Vagina (tissue), 2 donors: ENCODE results near the gene FZD10. TPM values are rescaled to one million over a fixed set of nuclear protein-coding genes. Genes with fewer than 3 reads are reported as not detected.

Experiments
- DNase-seq, 2 donors: peaks; one replicate each; pipeline ENCODE4 v3.0.0-alpha.2; 2017; ENCODE audit errors: extremely low spot score in 2 of 2
- H3K27ac ChIP-seq: fragments of 200-600 bp; sonication (generic); one replicate; pipeline ENCODE4 v1.5.1; 2019
- H3K27me3 ChIP-seq: fragments of 200-600 bp; sonication (generic); one replicate; pipeline ENCODE4 v1.5.1; 2019
- H3K36me3 ChIP-seq, 2 donors: fragments of 200-600 bp; sonication (generic); one replicate each; pipeline ENCODE4 v1.5.1; 2017 to 2019
- H3K4me1 ChIP-seq: fragments of 200-600 bp; sonication (generic); one replicate; pipeline ENCODE4 v1.5.1; 2019
- H3K4me3 ChIP-seq, 2 donors: fragments of 200-600 bp; sonication (generic); 1 replicate in 1 of 2; 2 replicates in 1 of 2; pipeline ENCODE4 v1.5.1; 2016 to 2019
- H3K9me3 ChIP-seq: fragments of 200-600 bp; sonication (generic); one replicate; pipeline ENCODE4 v1.5.1; 2019
- CTCF ChIP-seq, 3 experiments: fragments of 450-650 bp in 2 of 3; fragments of 200-600 bp in 1 of 3; sonication (generic) in 1 of 3; IDR thresholded peaks; one replicate each; pipeline ENCODE4 v1.5.1; 2017 to 2019; ENCODE audit warnings: antibody characterized with exemption in 3 of 3, mild to moderate bottlenecking in 2 of 3, moderate library complexity in 2 of 3
- POLR2A ChIP-seq, 2 donors: fragments of 450-650 bp; IDR thresholded peaks; one replicate each; pipeline ENCODE4 v1.6.1; 2017; ENCODE audit warnings: antibody characterized with exemption in 2 of 2, mild to moderate bottlenecking in 2 of 2, moderate library complexity in 2 of 2
- POLR2AphosphoS5 ChIP-seq, 2 donors: sonication (generic); formaldehyde crosslinking; IDR thresholded peaks; one replicate each; pipeline ENCODE4 v1.9.0; 2017; ENCODE audit warnings: antibody characterized with exemption in 2 of 2, mild to moderate bottlenecking in 2 of 2, low read depth in 1 of 2; ENCODE audit not compliant: insufficient read depth in 1 of 2
- intact Hi-C: fragments of 100-400 bp; cut with DNase I; formaldehyde crosslinking; loops from one replicate; pipeline ENCODE4 v1.15.1; 2023
- total RNA-seq: library from RNA; depleted of rRNA; stranded (reverse); fragments of >200 nt; gene quantifications from one replicate; pipeline ENCODE4 v1.2.3, GENCODE V29; 2016

FZD10 gene
- total RNA-seq, 1 donor from 2014 or later = 5.2 TPM

DNA sequence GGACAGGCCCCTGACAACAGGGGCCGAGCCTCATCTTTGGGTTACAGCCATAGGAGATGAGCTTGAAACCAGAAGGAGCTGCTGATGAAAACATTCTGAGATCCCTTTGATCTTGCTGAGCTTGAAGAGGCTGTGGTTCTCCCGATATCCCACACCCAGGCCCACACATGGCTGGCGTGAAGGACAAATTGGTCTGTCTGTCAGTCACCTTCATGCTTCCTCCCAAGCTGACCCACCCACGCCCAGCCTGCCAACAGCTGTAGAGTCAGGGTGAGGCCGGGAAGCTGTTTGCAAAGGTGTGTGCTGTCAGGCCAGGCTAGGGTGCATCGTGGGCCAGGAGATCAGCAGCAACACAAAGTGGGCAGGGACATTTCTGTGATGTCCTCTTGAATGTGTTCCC lies 43.2 kb downstream of the FZD10 start:
- intact Hi-C loops = no loop called here
- no peak overlapping the region for H3K27ac ChIP-seq
- no peaks in the 10 kb centered on the region for H3K4me1 ChIP-seq
- peak in 1 of 2 donors; percentile 92 for DNase-seq
- H3K27me3 ChIP-seq = no peaks in the 10 kb centered on the region
- H3K9me3 ChIP-seq = no peaks in the 10 kb centered on the region
- TF ChIP-seq POLR2AphosphoS5 (IDR thresholded peaks at IDR 0.05; ENCODE audit: insufficient read depth in 1 of 2, low read depth in 1 of 2) (no peak), POLR2A (IDR thresholded peaks at IDR 0.05) (no peak), CTCF (IDR thresholded peaks at IDR 0.05) (no peak)
- H3K4me3 ChIP-seq = no peak overlapping the region
- H3K36me3 ChIP-seq = no peaks in the 10 kb centered on the region

GRCh38 chr12:130212384-130212989 lies 50.2 kb downstream of the FZD10 start:
- intact Hi-C loops = no loop called here
- H3K36me3 ChIP-seq = no peaks in the 10 kb centered on the region
- no peak overlapping the region for H3K27ac ChIP-seq
- no peak for TF ChIP-seq POLR2A (IDR thresholded peaks at IDR 0.05)
- TF ChIP-seq CTCF (IDR thresholded peaks at IDR 0.05) = no peak
- no peak for TF ChIP-seq POLR2AphosphoS5 (IDR thresholded peaks at IDR 0.05; ENCODE audit: insufficient read depth in 1 of 2, low read depth in 1 of 2)
- no peaks in the 10 kb centered on the region for H3K4me1 ChIP-seq
- no peak overlapping the region for H3K4me3 ChIP-seq
- no peak for DNase-seq
- no peaks in the 10 kb centered on the region for H3K9me3 ChIP-seq
- no peaks in the 10 kb centered on the region for H3K27me3 ChIP-seq

DNA sequence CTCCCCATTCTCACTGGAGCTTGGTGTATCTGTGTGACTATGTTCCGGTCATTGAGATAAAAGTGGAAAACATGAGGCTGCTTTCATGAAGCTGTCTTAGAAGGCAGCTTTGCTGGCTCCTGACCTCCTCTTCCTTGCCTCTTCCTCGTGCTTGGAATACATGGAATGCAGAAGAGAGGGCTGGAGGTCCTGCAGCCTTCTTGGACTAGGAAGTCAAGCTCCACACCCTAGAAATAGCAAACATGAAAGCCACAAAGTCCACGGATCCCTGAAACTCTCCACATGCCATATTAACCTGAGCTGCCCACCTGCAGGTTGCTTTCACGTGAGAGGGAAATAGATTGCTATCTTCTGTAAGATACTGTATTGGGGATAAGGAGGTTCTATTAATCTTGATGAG lies 51.0 kb downstream of the FZD10 start:
- Histone ChIP-seq H3K4me1 (no peaks in the 10 kb centered on the region), H3K4me3 (no peak overlapping the region), H3K27ac (no peak overlapping the region), H3K36me3 (no peaks in the 10 kb centered on the region), H3K27me3 (no peaks in the 10 kb centered on the region), H3K9me3 (no peaks in the 10 kb centered on the region)
- intact Hi-C loops = no loop called here
- no peak for TF ChIP-seq POLR2A (IDR thresholded peaks at IDR 0.05)
- no peak for TF ChIP-seq CTCF (IDR thresholded peaks at IDR 0.05)
- TF ChIP-seq POLR2AphosphoS5 (IDR thresholded peaks at IDR 0.05; ENCODE audit: insufficient read depth in 1 of 2, low read depth in 1 of 2) = no peak
- DNase-seq = peak in 1 of 2 donors; percentile 46

- H3K4me3 ChIP-seq = no peak overlapping the region
- no peak overlapping the region for H3K27ac ChIP-seq
- H3K4me1 ChIP-seq = no peaks in the 10 kb centered on the region
- DNase-seq = peak in 1 of 2 donors; percentile 74
- TF ChIP-seq POLR2AphosphoS5 (IDR thresholded peaks at IDR 0.05; ENCODE audit: insufficient read depth in 1 of 2, low read depth in 1 of 2) (no peak), CTCF (IDR thresholded peaks at IDR 0.05) (no peak), POLR2A (IDR thresholded peaks at IDR 0.05) (no peak)
- intact Hi-C loops = no loop called here
- H3K9me3 ChIP-seq = no peaks in the 10 kb centered on the region
- no peaks in the 10 kb centered on the region for H3K27me3 ChIP-seq
- H3K36me3 ChIP-seq = no peaks in the 10 kb centered on the region
These were observed 52.6 kb downstream of the FZD10 start for GRCh38 chr12:130214686-130215395.

Other genes with a start within 250 kb of the FZD10 start
- gene PIWIL1, start 175.4 kb downstream of the FZD10 start, total RNA-seq = not detected